ENCODE results near the gene HCFC1. TPM values are rescaled to one million over a fixed set of nuclear protein-coding genes. Genes with fewer than 3 reads are reported as not detected.

Gene HCFC1
- total and polyA plus RNA-seq, 9 of the 15 experiments (the other 6 are each of a cell fraction or from before 2014, with no cell fraction given): 2.8 to 133 (median 17.1) TPM

GRCh38 chrX:153897899-153898298 lies 73.7 kb downstream of the HCFC1 start (continued):
- TF ChIP-seq SIN3B (IDR thresholded peaks at IDR 0.05; ENCODE audit: low read depth): no peak
- TF ChIP-seq ZNF76 (CRISPR knock-in tag; IDR thresholded peaks at IDR 0.05; ENCODE audit: borderline replicate concordance): no peak
- no peak for TF ChIP-seq ZNF23 (CRISPR knock-in tag; IDR thresholded peaks at IDR 0.05)
- no peak for TF ChIP-seq NCOA6 (IDR thresholded peaks at IDR 0.05)
- TF ChIP-seq ZBTB8A (IDR thresholded peaks at IDR 0.05; ENCODE audit: partially characterized antibody): no peak
- peak; percentile 97 for TF ChIP-seq POLR2AphosphoS5 (IDR thresholded peaks at IDR 0.05; ENCODE audit: control insufficient read depth, insufficient read depth, low read depth, low read length)
- TF ChIP-seq MAFK (IDR thresholded peaks at IDR 0.05; ENCODE audit: low read length): no peak
- TF ChIP-seq ELF1 (tag; IDR thresholded peaks at IDR 0.05): no peak; the same call in 1 of the 2 replicates
- TF ChIP-seq, protein P1, sequence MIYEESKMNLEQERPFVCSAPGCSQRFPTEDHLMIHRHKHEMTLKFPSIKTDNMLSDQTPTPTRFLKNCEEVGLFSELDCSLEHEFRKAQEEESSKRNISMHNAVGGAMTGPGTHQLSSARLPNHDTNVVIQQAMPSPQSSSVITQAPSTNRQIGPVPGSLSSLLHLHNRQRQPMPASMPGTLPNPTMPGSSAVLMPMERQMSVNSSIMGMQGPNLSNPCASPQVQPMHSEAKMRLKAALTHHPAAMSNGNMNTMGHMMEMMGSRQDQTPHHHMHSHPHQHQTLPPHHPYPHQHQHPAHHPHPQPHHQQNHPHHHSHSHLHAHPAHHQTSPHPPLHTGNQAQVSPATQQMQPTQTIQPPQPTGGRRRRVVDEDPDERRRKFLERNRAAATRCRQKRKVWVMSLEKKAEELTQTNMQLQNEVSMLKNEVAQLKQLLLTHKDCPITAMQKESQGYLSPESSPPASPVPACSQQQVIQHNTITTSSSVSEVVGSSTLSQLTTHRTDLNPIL (CRISPR knock-in tag; IDR thresholded peaks at IDR 0.05): no peak
- TF ChIP-seq MYBL2 (IDR thresholded peaks at IDR 0.05; ENCODE audit: low read depth): no peak; the same call in 1 of the 2 replicates
- TF ChIP-seq MYBL2 (CRISPR knock-in tag; IDR thresholded peaks at IDR 0.05; ENCODE audit: borderline replicate concordance): no peak
- no peak for TF ChIP-seq ZNF431 (CRISPR knock-in tag; IDR thresholded peaks at IDR 0.05)
- no peak for TF ChIP-seq PCBP2 (IDR thresholded peaks at IDR 0.05; ENCODE audit: low read depth, low read length, poor library complexity, severe bottlenecking)
- TF ChIP-seq ZFP36 (IDR thresholded peaks at IDR 0.05; ENCODE audit: low read depth, low read length, partially characterized antibody): no peak
- TF ChIP-seq RB1 (IDR thresholded peaks at IDR 0.05; ENCODE audit: low read depth): 0 out of 2 replicates have a peak, but pooled peaks have one; percentile 31
- TF ChIP-seq COPS2 (conservative IDR thresholded peaks at IDR 0.05): no peak
- TF ChIP-seq RBM17 (IDR thresholded peaks at IDR 0.05; ENCODE audit: borderline replicate concordance, low read depth, low read length): no peak
- peak; percentile 99 for TF ChIP-seq HDAC2 (IDR thresholded peaks at IDR 0.05)
- TF ChIP-seq NELFE (IDR thresholded peaks at IDR 0.05; ENCODE audit: insufficient read depth, insufficient read length): no peak
- TF ChIP-seq TARDBP (IDR thresholded peaks at IDR 0.05): peak; percentile 97
- no peak for TF ChIP-seq GABPB1 (CRISPR knock-in tag; IDR thresholded peaks at IDR 0.05)
- TF ChIP-seq SMAD3 (CRISPR knock-in tag; conservative IDR thresholded peaks at IDR 0.05): peak; percentile 78; the same call in 1 of the 2 replicates
- TF ChIP-seq SFPQ (IDR thresholded peaks at IDR 0.05; ENCODE audit: low read depth, low read length): no peak
- TF ChIP-seq ZNF146 (CRISPR knock-in tag; IDR thresholded peaks at IDR 0.05; ENCODE audit: unreplicated experiment): no peak
- no peak for TF ChIP-seq TCF15 (CRISPR knock-in tag; IDR thresholded peaks at IDR 0.05)
- TF ChIP-seq ETV1 (tag; conservative IDR thresholded peaks at IDR 0.05; ENCODE audit: low read depth): no peak
- TF ChIP-seq HCFC1 (IDR thresholded peaks at IDR 0.05; ENCODE audit: low read depth, low read length): 0 out of 2 replicates have a peak, but pooled peaks have one; percentile 11
- TF ChIP-seq THRAP3 (IDR thresholded peaks at IDR 0.05; ENCODE audit: borderline replicate concordance): no peak
- TF ChIP-seq HIVEP1 (CRISPR knock-in tag; IDR thresholded peaks at IDR 0.05): no peak
- no peak for TF ChIP-seq SNRNP70 (optimal IDR thresholded peaks at IDR 0.05; ENCODE audit: low read depth, low read length)
